ENCODE results near the gene MIEN1.
"Not testable (repeated sequence)": the region's sequence is repeated elsewhere in the genome, so short reads cannot be mapped to it uniquely, and the experiment has no call there.

The MIEN1 gene

DNA sequence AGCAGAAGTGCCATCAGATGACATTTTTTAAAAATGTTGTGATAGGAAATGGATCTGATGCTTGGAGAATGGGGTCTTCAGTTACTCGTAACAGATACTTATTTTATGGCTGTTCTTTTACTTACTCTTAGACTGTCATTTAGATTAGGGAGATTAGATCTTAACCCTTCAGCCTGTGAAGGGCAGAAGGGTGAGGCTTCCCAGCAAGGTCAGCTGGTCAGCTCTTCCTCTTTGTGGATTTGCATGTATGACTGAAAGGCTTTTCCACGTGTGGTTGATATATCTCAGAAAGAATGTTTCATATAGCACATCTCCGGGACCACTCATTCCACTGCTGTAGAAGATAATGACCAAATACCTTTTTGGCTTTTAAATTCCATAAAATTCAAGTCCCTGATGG lies 34.8 kb upstream of the MIEN1 start:
- Histone ChIP-seq H3K36me3 (ENCODE audit: control insufficient read depth, low read depth, low read length) (no peaks in the 10 kb centered on the region), H3K27ac (ENCODE audit: low read length) (no peak overlapping the region), H3K4me1 (ENCODE audit: control insufficient read depth, low read depth, low read length) (no peaks in the 10 kb centered on the region), H3K9ac (ENCODE audit: low read length) (no peak overlapping the region), H3K4me3 (ENCODE audit: low read length) (no peak overlapping the region), H3K27me3 (ENCODE audit: control insufficient read depth, insufficient read depth, low read length) (no peaks in the 10 kb centered on the region), H3K9me3 (ENCODE audit: control insufficient read depth, low read depth, low read length) (no peaks in the 10 kb centered on the region)

DNA sequence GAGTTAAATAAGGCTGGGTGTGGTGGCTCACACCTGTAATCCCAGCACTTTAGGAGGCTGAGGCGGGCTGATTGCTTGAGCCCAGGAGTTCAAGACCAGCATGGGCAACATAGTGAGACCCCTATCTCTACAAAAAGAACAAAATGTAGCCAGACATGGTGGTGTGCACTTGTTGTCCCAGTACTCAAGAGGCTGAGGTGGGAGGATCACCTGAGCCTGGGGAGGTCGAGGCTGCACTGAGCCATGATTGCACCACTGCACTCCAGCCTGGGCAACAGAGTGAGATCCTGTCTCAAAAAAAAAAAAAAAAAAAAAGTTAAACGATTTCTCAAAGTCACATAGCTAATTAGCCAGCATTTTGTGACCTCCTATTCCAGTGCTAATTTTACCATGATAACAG lies 33.8 kb upstream of the MIEN1 start:
- not testable (repeated sequence) for H3K4me1 ChIP-seq (ENCODE audit: control insufficient read depth, low read depth, low read length); H3K9me3 ChIP-seq (ENCODE audit: control insufficient read depth, low read depth, low read length); H3K36me3 ChIP-seq (ENCODE audit: control insufficient read depth, low read depth, low read length); H3K27ac ChIP-seq (ENCODE audit: low read length); H3K27me3 ChIP-seq (ENCODE audit: control insufficient read depth, insufficient read depth, low read length); H3K9ac ChIP-seq (ENCODE audit: low read length); H3K4me3 ChIP-seq (ENCODE audit: low read length)

DNA sequence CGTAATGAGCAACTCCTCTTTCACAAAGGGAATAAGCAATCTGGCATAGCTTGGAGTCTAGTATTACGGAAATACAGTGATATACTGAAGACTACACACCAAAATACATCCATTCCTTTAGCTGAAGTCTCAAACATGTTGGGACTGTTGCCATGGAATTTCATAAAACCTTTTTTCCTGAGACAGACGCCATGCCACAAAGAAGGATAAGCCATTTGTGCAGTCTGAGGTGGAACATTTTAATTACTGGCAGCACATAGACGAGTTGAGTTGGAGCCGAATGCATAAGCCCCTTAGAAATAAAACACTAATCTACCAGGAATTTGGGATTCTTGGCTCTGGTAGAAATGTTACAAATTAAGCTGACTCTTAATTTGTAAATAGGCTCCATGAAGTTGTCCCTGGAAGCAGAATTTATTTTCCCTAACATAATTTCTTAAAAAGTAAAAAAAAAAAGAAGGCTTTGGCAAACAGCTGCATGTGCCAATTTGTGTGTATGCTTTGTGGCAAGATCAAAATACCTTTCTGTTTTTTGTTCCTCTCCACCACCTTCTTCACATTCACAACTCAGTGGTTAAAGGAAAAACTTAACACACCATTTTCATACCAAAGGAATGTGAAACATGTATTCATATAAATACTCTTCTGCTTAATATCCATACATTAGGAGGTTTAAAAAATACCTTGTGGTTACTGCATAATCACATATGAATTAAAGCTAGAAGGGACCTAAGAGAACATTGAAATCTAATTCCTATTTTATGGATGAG lies 32.9 kb upstream of the MIEN1 start:
- no peaks in the 10 kb centered on the region for H3K4me1 ChIP-seq (ENCODE audit: control insufficient read depth, low read depth, low read length)
- H3K4me3 ChIP-seq (ENCODE audit: low read length), result no peak overlapping the region
- no peak overlapping the region for H3K27ac ChIP-seq (ENCODE audit: low read length)
- H3K27me3 ChIP-seq (ENCODE audit: control insufficient read depth, insufficient read depth, low read length), result no peaks in the 10 kb centered on the region
- no peaks in the 10 kb centered on the region for H3K36me3 ChIP-seq (ENCODE audit: control insufficient read depth, low read depth, low read length)
- no peaks in the 10 kb centered on the region for H3K9me3 ChIP-seq (ENCODE audit: control insufficient read depth, low read depth, low read length)
- H3K9ac ChIP-seq (ENCODE audit: low read length), result no peak overlapping the region

DNA sequence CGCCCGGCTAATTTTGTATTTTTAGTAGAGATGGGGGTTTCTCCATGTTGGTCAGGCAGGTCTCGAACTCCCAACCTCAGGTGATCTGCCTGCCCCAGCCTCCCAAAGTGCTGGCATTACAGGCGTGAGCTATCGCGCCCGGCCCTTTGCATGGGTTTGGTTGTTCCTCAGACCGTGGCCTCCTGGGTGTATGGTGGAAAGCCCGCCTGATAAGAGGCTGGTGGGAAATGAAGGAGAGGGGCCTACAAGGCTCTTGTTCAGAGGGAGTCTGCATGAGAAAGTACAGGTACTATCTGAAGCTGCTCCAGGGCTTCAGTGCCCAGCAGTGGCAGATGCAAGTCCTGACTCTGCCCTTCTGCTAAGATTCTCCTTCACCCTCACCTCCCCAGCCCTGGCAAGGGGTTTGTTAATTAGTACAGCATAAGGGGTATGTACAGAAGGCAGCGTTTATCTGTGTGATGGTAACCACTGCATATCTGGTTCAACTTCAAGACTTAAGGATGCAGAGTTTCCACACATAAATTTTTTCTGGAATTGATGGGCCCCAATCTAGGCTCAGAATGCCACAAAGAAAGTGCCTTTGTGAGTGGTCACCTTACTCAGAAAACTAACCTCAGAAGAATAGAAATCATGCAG lies 31.6 kb upstream of the MIEN1 start:
- no peaks in the 10 kb centered on the region for H3K9me3 ChIP-seq (ENCODE audit: control insufficient read depth, low read depth, low read length)
- H3K27me3 ChIP-seq (ENCODE audit: control insufficient read depth, insufficient read depth, low read length), result no peaks in the 10 kb centered on the region
- no peaks in the 10 kb centered on the region for H3K36me3 ChIP-seq (ENCODE audit: control insufficient read depth, low read depth, low read length)
- H3K27ac ChIP-seq (ENCODE audit: low read length), result no peak overlapping the region
- H3K9ac ChIP-seq (ENCODE audit: low read length), result no peak overlapping the region
- no peak overlapping the region for H3K4me3 ChIP-seq (ENCODE audit: low read length)
- no peaks in the 10 kb centered on the region for H3K4me1 ChIP-seq (ENCODE audit: control insufficient read depth, low read depth, low read length)

DNA sequence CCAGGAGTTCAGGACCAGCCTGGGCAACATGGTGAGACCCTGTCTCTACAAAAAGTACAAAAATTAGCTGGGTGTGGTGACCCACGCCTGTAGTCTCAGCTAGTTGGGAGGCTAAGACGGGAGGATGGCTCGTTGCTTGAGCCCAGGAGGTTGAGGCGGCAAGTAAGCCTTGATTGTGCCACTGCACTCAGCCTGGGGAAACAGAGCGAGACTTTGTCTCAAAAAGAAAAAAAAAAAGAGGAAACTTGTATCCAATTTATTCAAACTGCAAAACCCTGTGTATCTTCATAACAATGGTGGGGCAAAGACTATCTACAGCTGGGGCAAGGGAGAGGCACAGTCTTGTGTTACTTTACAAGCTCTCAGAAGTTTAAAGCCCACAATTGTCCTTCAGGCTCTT lies 28.9 kb upstream of the MIEN1 start:
- no peaks in the 10 kb centered on the region for H3K27me3 ChIP-seq (ENCODE audit: control insufficient read depth, insufficient read depth, low read length)
- peaks cover 12% of the 10 kb centered on the region for H3K4me1 ChIP-seq (ENCODE audit: control insufficient read depth, low read depth, low read length)
- no peaks in the 10 kb centered on the region for H3K9me3 ChIP-seq (ENCODE audit: control insufficient read depth, low read depth, low read length)
- no peak overlapping the region for H3K9ac ChIP-seq (ENCODE audit: low read length)
- no peak overlapping the region for H3K4me3 ChIP-seq (ENCODE audit: low read length)
- no peaks in the 10 kb centered on the region for H3K36me3 ChIP-seq (ENCODE audit: control insufficient read depth, low read depth, low read length)
- no peak overlapping the region for H3K27ac ChIP-seq (ENCODE audit: low read length)

DNA sequence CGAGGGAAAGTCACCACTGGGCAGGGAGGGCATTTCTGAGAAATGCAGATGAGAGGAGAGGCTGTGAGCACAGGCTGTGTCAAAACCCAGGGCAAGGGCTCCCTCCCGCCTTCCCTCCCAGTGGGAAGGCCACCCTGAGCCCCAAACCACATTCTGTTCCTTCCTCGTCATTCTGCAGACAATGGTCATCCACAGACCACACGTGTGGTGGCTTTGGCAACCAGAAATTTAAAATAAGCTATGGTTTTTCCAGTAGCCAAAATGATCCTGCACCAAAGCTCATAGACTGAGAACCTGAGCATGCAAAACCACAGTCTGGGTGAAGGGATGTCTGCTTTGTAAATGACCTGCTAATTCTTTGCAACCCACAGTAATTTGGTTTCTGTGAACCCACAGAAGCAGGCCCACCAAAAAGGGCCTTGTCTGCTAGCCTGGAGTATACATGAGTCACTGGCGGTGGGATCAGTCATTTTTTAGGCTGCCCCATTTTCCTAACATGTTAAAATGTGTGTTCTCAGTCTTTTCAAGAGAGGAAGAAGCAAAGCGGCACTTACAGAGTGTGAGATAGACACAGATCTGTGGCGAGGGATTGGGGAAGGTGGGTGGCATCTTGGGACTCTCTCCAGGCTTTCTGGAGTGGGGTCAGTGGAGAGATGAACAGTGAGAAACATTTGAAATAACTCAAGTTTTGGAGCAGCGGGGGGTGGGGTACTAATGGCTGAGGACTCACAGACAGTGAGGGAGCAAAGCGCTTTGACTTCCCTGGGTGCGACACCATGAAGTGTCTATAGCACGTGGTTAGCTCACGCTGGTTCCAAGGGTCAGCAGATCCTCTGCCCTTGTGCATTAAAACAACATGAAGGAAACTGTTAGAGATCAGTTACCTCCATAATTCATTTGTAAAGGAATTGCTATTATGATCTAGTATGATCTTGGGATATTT lies 27.9 kb upstream of the MIEN1 start:
- H3K36me3 ChIP-seq (ENCODE audit: control insufficient read depth, low read depth, low read length), result no peaks in the 10 kb centered on the region
- peaks cover 5% of the 10 kb centered on the region for H3K27me3 ChIP-seq (ENCODE audit: control insufficient read depth, insufficient read depth, low read length)
- no peak overlapping the region for H3K27ac ChIP-seq (ENCODE audit: low read length)
- no peaks in the 10 kb centered on the region for H3K9me3 ChIP-seq (ENCODE audit: control insufficient read depth, low read depth, low read length)
- H3K4me1 ChIP-seq (ENCODE audit: control insufficient read depth, low read depth, low read length), result peaks cover 13% of the 10 kb centered on the region
- H3K9ac ChIP-seq (ENCODE audit: low read length), result no peak overlapping the region
- H3K4me3 ChIP-seq (ENCODE audit: low read length), result no peak overlapping the region

DNA sequence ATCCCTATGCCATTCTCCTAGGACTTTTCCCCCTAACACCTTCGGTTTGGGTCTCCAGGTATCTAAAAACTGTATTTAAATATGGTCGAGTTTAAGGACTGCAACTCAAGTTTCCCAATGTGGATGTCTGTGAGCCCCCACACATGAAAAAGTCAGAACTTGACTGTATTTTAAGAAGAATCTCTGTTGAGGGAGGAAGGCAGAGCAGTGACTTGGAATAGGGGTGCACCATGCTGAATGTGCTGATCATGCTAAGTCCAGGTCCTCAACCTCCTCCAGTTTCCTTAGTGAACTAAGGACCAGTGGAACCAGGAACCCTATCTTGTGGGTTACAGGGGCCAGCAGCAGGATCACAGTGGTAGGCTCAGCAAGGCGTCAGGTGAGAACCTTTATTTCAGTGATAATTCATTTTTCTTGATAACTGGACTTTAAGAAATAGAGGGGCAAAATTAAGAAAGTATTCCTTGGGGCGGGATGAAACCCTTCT lies 26.9 kb upstream of the MIEN1 start:
- Histone ChIP-seq H3K27me3 (ENCODE audit: control insufficient read depth, insufficient read depth, low read length) (peaks cover 10% of the 10 kb centered on the region), H3K36me3 (ENCODE audit: control insufficient read depth, low read depth, low read length) (no peaks in the 10 kb centered on the region), H3K27ac (ENCODE audit: low read length) (no peak overlapping the region), H3K4me3 (ENCODE audit: low read length) (no peak overlapping the region), H3K4me1 (ENCODE audit: control insufficient read depth, low read depth, low read length) (peaks cover 15% of the 10 kb centered on the region), H3K9ac (ENCODE audit: low read length) (no peak overlapping the region), H3K9me3 (ENCODE audit: control insufficient read depth, low read depth, low read length) (no peaks in the 10 kb centered on the region)

DNA sequence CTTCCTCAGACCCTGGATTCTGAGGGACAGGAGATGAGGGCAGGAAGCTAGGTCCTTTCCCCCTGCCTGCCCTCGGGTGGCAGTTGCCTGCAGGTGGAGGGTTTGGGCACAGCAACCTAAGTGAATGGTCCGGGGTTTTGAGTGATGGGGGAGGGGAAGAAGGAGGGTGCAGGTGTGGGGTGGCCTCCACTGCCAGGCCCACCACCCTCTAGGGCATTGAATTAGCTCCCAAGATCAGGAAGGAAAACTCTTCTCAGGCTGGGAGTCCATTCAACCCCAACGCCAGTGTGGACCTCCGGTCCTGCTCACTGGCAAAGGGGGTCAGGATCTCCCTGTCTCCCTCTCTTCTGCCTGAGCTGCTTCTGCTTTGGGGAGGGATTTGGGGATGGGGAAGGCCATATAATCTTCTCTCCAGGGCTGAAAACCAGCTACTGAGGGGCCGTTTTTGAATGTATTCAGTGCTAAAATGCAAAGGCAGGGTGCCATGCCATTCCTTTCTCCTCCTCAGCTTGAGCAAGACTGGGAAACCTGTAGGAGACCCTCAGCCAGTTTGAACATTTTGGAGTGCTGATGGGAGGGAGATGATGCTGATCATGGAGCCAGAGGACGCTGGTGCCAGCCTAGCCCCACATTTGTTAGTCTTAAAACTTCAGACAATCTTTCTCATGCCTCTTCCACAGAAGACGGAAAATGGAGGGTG lies 26.2 kb upstream of the MIEN1 start:
- Histone ChIP-seq H3K36me3 (ENCODE audit: control insufficient read depth, low read depth, low read length) (no peaks in the 10 kb centered on the region), H3K9ac (ENCODE audit: low read length) (no peak overlapping the region), H3K27me3 (ENCODE audit: control insufficient read depth, insufficient read depth, low read length) (peaks cover 10% of the 10 kb centered on the region), H3K27ac (ENCODE audit: low read length) (no peak overlapping the region), H3K4me1 (ENCODE audit: control insufficient read depth, low read depth, low read length) (peaks cover 15% of the 10 kb centered on the region), H3K4me3 (ENCODE audit: low read length) (no peak overlapping the region), H3K9me3 (ENCODE audit: control insufficient read depth, low read depth, low read length) (no peaks in the 10 kb centered on the region)

DNA sequence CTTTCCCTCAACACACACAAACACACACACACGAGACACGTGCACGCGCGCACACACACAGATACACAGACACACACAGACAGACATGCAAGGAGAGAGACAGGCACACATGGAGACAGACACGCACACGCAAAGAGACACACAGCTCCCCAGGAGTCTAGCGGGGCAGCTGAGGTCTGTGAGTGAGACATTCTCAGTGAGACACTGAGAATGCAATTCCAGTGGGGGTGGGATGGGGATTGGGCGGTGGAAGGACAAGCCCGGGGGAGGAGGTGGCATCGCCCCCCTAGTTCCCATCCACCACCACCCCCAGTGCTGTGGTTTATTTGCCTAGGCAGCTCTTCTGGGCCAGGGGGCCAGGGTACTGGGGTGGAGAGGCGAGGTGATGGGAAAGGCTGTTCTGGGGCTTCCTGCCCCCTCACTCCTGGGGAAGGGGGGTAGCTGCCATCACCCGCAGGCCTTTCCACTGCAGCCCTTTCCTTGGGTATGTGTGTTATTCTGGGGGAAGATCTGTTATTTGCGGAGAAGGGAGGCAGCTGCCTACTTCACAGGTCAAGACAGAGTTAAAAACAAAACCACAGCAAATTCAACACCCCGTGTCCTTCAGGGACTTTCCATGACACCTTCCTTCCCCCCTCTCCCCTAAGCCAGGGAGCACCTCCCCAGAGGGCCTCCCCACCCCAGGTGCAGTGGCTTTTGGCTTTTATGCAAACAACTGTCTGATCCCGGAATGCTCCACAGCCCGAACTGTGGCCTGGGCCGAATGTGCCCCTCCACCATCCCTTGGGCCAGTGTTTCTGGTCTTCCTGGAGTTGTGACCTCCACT lies 25.4 kb upstream of the MIEN1 start:
- Histone ChIP-seq H3K27me3 (ENCODE audit: control insufficient read depth, insufficient read depth, low read length) (peaks cover 10% of the 10 kb centered on the region), H3K4me1 (ENCODE audit: control insufficient read depth, low read depth, low read length) (peaks cover 15% of the 10 kb centered on the region), H3K4me3 (ENCODE audit: low read length) (no peak overlapping the region), H3K27ac (ENCODE audit: low read length) (no peak overlapping the region), H3K9ac (ENCODE audit: low read length) (no peak overlapping the region), H3K9me3 (ENCODE audit: control insufficient read depth, low read depth, low read length) (no peaks in the 10 kb centered on the region), H3K36me3 (ENCODE audit: control insufficient read depth, low read depth, low read length) (no peaks in the 10 kb centered on the region)

DNA sequence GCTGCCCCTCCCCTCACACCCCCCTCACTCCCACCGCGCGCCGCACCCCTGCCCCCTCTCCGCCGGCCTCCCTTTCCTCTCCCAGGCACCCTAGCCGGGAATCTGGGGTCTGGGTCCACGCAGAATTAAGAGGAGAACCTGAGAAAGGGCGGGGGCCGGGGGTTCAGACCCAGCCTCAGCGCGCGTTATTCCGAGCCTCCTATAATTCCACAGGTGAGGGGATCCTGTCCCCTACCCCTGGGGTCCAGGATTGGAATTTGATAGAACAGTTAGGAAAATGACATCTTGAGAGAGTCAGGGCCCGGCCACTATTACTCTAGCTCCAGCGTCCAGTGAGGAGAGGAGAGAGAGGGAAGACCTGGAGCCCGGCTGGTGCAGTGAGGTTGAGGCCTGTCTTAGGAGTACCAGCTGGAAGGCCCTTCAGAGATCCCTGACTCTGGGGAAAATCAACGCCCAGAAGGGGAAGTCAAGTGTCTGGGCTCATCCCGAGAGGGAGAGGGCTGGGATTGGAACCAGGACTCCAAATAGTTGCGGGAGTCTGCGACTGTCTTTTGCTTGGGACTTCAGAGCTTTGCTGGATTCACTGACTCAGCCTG lies 24.7 kb upstream of the MIEN1 start:
- H3K4me1 ChIP-seq (ENCODE audit: control insufficient read depth, low read depth, low read length), result peaks cover 15% of the 10 kb centered on the region
- no peaks in the 10 kb centered on the region for H3K9me3 ChIP-seq (ENCODE audit: control insufficient read depth, low read depth, low read length)
- H3K36me3 ChIP-seq (ENCODE audit: control insufficient read depth, low read depth, low read length), result no peaks in the 10 kb centered on the region
- peaks cover 10% of the 10 kb centered on the region for H3K27me3 ChIP-seq (ENCODE audit: control insufficient read depth, insufficient read depth, low read length)
- no peak overlapping the region for H3K27ac ChIP-seq (ENCODE audit: low read length)
- H3K4me3 ChIP-seq (ENCODE audit: low read length), result peak overlapping the region; percentile 69
- H3K9ac ChIP-seq (ENCODE audit: low read length), result no peak overlapping the region
